ENCODE data around the gene MINDY2. TPM values are rescaled to one million over a fixed set of nuclear protein-coding genes. Genes with fewer than 3 reads are reported as not detected.

MINDY2 gene
- total and polyA plus RNA-seq, 9 of the 15 experiments (the other 6 are each of a cell fraction or from before 2014, with no cell fraction given) = 2.4 to 15.3 (median 7.2) TPM

GRCh38 chr15:58762731-58763130, 8.4 kb upstream of the MINDY2 start:
- Histone ChIP-seq H3K4me1 (replicated peaks in 1 of 2; ENCODE audit: control insufficient read depth in 2 of 2, insufficient read depth in 2 of 2, low read length in 2 of 2) (no peaks in the 10 kb centered on the region; a peak in 1 of 5 replicates), H3K4me2 (ENCODE audit: insufficient read depth, low read length) (no peak overlapping the region), H3K36me3 (ENCODE audit: control insufficient read depth, insufficient read depth, low read length) (no peaks in the 10 kb centered on the region), H3K9me3 (replicated peaks; ENCODE audit: control insufficient read depth, insufficient read depth, low read depth, low read length) (peaks cover 2% of the 10 kb centered on the region), H3K4me3 (no peak overlapping the region), H3K27ac (ENCODE audit: extremely low read depth, low read depth, low read length) (no peak overlapping the region), H3K9ac (ENCODE audit: insufficient read depth in 1 of 2, low read depth in 2 of 2, low read length in 2 of 2) (no peak overlapping the region), H3K79me2 (ENCODE audit: control insufficient read depth, insufficient read depth, low read length) (no peaks in the 10 kb centered on the region), H3K9me1 (ENCODE audit: control insufficient read depth, insufficient read depth, low read length) (no peaks in the 10 kb centered on the region), H2AFZ (ENCODE audit: low read depth, low read length) (no peak overlapping the region), H4K20me1 (replicated peaks; ENCODE audit: control insufficient read depth, insufficient read depth, low read length) (no peaks in the 10 kb centered on the region), H3K27me3 (ENCODE audit: control insufficient read depth in 2 of 2, insufficient read depth in 2 of 2, low read length in 2 of 2) (no peaks in the 10 kb centered on the region)
- BruUV-seq (replicated peaks) = no TSS peak
- WGBS (ENCODE audit: insufficient coverage, low coverage, missing lambda C conversion rate) = 50% methylated on average over 1 of the region's 1 CpG
- TF ChIP-seq ATF7 (IDR thresholded peaks at IDR 0.05) (no peak), ZNF740 (CRISPR knock-in tag; IDR thresholded peaks at IDR 0.05) (no peak), ZNF740 (tag; IDR thresholded peaks at IDR 0.05) (no peak), HIVEP1 (CRISPR knock-in tag; IDR thresholded peaks at IDR 0.05) (no peak), STAT6 (CRISPR knock-in tag; IDR thresholded peaks at IDR 0.05) (no peak), THAP7 (CRISPR knock-in tag; IDR thresholded peaks at IDR 0.05) (no peak), SMAD2 (IDR thresholded peaks at IDR 0.05; ENCODE audit: low read depth, low read length) (no peak), ARID2 (IDR thresholded peaks at IDR 0.05) (no peak), TEAD1 (CRISPR knock-in tag; IDR thresholded peaks at IDR 0.05) (no peak)
- no peak for FAIRE-seq
- intact Hi-C loops (cut with micrococcal nuclease) = no loop called here
- no peak for ATAC-seq
- CTCF ChIA-PET (ENCODE audit: low intra/inter-chr PET ratio) = no interaction called here
- in situ Hi-C loops (cut with MboI) = no loop called here
- no peak for DNase-seq (ENCODE audit: extremely low read depth in 1 of 4, low spot score in 3 of 4)
- POLR2A ChIA-PET = no interaction called here

Data from K562 (cell line).